GM06990 (cell line): ENCODE measurements around the gene INSC.

Source experiments
- DNase-seq: peaks from one replicate; pipeline ENCODE4 v3.0.0-alpha.2; 2011; ENCODE audit not compliant: insufficient read length; ENCODE audit errors: extremely low read depth
- H3K27me3 ChIP-seq: replicated peaks from 2 replicates; pipeline ENCODE4 v1.6.0; 2011; ENCODE audit warnings: low read length; ENCODE audit not compliant: control insufficient read depth, insufficient read depth
- H3K36me3 ChIP-seq: 2 replicates; pipeline ENCODE4 v1.5.1; 2011; ENCODE audit warnings: low read length; ENCODE audit not compliant: control insufficient read depth, insufficient read depth
- H3K4me3 ChIP-seq: replicated peaks from 2 replicates; pipeline ENCODE4 v1.5.1; 2011; ENCODE audit warnings: low read depth, mild to moderate bottlenecking, control low read depth, low read length
- CTCF ChIP-seq: IDR thresholded peaks from 2 replicates; pipeline ENCODE4 v1.5.1; 2011; ENCODE audit warnings: low read length, control low read depth, mild to moderate bottlenecking, inconsistent platforms; ENCODE audit not compliant: insufficient read depth, poor library complexity, severe bottlenecking

Gene INSC

GRCh38 chr11:15196704-15197103 is 82.0 kb downstream of the INSC start:
- Histone ChIP-seq H3K4me3 (no peak overlapping the region), H3K36me3 (no peaks in the 10 kb centered on the region), H3K27me3 (no peaks in the 10 kb centered on the region; the same call in none of the 2 replicates)
- no peak for DNase-seq
- no peak for TF ChIP-seq CTCF

GRCh38 chr11:15197696-15198095 is 83.0 kb downstream of the INSC start:
- H3K27me3 ChIP-seq: no peaks in the 10 kb centered on the region; the same call in 1 of the 2 replicates
- no peaks in the 10 kb centered on the region for H3K36me3 ChIP-seq
- no peak for DNase-seq
- no peak for TF ChIP-seq CTCF
- H3K4me3 ChIP-seq: no peak overlapping the region

GRCh38 chr11:15198284-15198683 is 83.6 kb downstream of the INSC start:
- no peak overlapping the region for H3K4me3 ChIP-seq
- H3K36me3 ChIP-seq: no peaks in the 10 kb centered on the region
- no peak for DNase-seq
- no peak for TF ChIP-seq CTCF
- H3K27me3 ChIP-seq: no peaks in the 10 kb centered on the region; the same call in 1 of the 2 replicates

- Histone ChIP-seq H3K4me3 (no peak overlapping the region), H3K27me3 (no peaks in the 10 kb centered on the region; the same call in 1 of the 2 replicates), H3K36me3 (no peaks in the 10 kb centered on the region)
- TF ChIP-seq CTCF: no peak
- DNase-seq: no peak
Measured at GRCh38 chr11:15199693-15200092, 85.0 kb downstream of the INSC start.

- no peaks in the 10 kb centered on the region for H3K36me3 ChIP-seq
- TF ChIP-seq CTCF: no peak
- no peak for DNase-seq
- no peaks in the 10 kb centered on the region; the same call in 1 of the 2 replicates for H3K27me3 ChIP-seq
- no peak overlapping the region for H3K4me3 ChIP-seq
Measured at GRCh38 chr11:15200696-15201095, 86.0 kb downstream of the INSC start.

GRCh38 chr11:15201586-15201985 is 86.9 kb downstream of the INSC start:
- no peaks in the 10 kb centered on the region for H3K36me3 ChIP-seq
- no peak for TF ChIP-seq CTCF
- H3K27me3 ChIP-seq: no peaks in the 10 kb centered on the region; the same call in 1 of the 2 replicates
- no peak overlapping the region for H3K4me3 ChIP-seq
- no peak for DNase-seq
